Measurements from ENCODE around the gene MRGPRX1.
"Not testable (repeated sequence)": the region's sequence is repeated elsewhere in the genome, so short reads cannot be mapped to it uniquely, and the experiment has no call there.

The MRGPRX1 gene

DNA sequence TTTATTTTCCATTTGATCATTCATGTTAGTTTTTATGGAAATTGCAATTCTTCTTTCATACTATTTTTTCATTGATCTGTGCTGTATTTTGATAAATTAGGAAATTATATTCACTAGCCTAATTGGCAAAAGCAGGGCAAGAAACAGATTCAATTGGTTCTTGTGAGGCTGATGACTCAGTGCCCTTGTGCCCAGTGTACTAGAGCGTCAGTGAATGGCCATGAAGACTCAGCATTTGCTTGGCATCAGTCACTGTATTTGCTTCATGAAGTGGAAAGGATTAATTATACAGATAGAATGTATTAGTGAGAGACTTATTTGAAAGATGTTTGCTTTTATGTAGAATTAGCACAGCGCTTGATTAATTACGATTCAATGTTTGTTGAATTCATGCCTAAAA is 31.8 kb downstream of the MRGPRX1 start:
- H3K4me3 ChIP-seq (ENCODE audit: low read length), result no peak overlapping the region
- TF ChIP-seq ZNF274 (IDR thresholded peaks at IDR 0.05; ENCODE audit: low read depth, low read length), result no peak

DNA sequence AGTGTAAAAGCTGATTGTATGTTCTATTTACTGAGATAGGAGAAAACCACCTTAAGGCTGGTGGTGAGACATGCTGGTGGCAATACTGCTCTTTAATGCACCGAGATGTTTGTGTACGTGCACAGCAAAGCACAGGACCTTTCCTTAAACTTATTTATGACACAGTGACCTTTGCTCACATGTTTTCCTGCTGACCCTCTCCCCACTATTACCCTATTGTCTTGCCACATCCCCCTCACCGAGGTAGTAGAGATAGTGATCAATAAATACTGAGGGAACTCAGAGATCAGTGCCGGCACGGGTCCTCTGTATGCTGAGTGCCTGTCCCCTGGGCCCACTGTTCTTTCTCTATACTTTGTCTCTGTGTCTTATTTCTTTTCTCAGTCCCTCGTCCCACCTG is 38.6 kb downstream of the MRGPRX1 start:
- H3K4me3 ChIP-seq (ENCODE audit: low read length), result not testable (repeated sequence)

DNA sequence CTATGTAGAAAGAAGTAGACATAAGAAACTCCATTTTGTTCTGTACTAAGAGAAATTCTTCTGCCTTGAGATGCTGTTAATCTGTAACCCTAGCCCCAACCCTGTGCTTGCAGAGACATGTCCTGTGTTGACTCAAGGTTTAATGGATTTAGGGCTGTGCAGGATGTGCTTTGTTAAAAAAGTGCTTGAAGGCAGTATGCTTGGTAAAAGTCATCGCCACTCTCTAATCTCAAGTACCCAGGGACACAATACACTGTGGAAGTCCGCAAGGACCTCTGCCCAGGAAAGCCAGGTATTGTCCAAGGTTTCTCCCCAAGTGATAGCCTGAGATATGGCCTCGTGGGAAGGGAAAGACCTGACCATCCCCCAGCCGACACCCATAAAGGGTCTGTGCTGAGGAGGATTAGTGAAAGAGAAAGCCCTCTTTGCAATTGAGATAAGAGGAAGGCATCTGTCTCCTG is 39.0 kb downstream of the MRGPRX1 start:
- not testable (repeated sequence) for H3K4me3 ChIP-seq (ENCODE audit: low read length)

DNA sequence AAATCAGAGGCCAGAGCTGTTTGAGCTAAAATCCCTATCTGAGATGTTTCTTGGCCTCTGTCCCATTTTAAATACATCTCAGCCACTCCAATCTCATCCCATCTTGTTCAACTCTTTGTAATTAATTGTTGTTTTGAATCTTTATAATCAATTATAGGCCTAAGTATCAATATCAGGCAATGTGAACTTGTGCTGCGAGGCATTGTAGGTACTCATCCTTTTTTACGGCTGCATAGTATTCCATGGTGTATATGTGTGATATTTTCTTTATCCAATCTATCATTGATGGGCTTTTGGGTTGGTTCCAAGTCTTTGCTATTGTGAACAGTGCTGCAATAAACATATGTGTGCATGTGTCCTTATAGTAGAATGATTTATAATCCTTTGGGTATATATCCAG is 47.5 kb downstream of the MRGPRX1 start:
- not testable (repeated sequence) for H3K4me3 ChIP-seq (ENCODE audit: low read length)

DNA sequence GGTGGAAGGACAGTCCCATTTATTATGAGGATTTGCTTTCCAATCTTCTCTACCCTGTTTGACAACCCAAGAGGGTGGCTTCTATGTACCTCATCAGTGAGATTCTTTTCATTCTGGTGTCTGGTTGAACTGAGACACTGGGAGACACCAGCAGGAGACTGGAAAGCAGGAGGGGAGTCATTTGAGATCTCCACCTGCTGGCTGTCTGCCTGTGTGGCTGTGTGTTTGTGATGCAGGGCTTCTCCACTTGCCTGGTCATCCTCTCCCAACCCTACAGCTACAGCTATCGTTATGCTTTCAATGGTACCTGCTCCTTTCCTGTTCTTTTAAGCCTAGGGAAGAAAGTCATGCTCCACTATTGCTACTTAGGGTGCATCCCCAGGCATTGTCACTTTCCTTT is 48.6 kb downstream of the MRGPRX1 start:
- no peak for TF ChIP-seq ZNF274 (IDR thresholded peaks at IDR 0.05; ENCODE audit: low read depth, low read length)
- no peak overlapping the region for H3K4me3 ChIP-seq (ENCODE audit: low read length)
